ENCODE results near the gene LTBR. TPM values are rescaled to one million over a fixed set of nuclear protein-coding genes. Genes with fewer than 3 reads are reported as not detected.
"Not testable (repeated sequence)": the region's sequence is repeated elsewhere in the genome, so short reads cannot be mapped to it uniquely, and the experiment has no call there.

Gene LTBR
- polyA plus RNA-seq, 1 donor, result 37.2 TPM

- DNase-seq (ENCODE audit: low read depth), result no peak
Observed at GRCh38 chr12:6425590-6426531, 41.9 kb downstream of the LTBR start.

GRCh38 chr12:6426882-6427671 lies 43.1 kb downstream of the LTBR start:
- no peak for DNase-seq (ENCODE audit: low read depth)

- not testable (repeated sequence) for DNase-seq (ENCODE audit: low read depth)
Observed at GRCh38 chr12:6427796-6428195, 43.8 kb downstream of the LTBR start.

GRCh38 chr12:6428326-6428725 lies 44.4 kb downstream of the LTBR start:
- no peak for DNase-seq (ENCODE audit: low read depth)

- DNase-seq (ENCODE audit: low read depth), result no peak
Observed at GRCh38 chr12:6430124-6430989, 46.4 kb downstream of the LTBR start.

GRCh38 chr12:6432991-6433390 lies 49.0 kb downstream of the LTBR start:
- no peak for DNase-seq (ENCODE audit: low read depth)

- no peak for DNase-seq (ENCODE audit: low read depth)
Observed at GRCh38 chr12:6434205-6435140, 50.5 kb downstream of the LTBR start.

- no peak for DNase-seq (ENCODE audit: low read depth)
Observed at GRCh38 chr12:6435961-6436715, 52.2 kb downstream of the LTBR start.

GRCh38 chr12:6437586-6437985 lies 53.6 kb downstream of the LTBR start:
- no peak for DNase-seq (ENCODE audit: low read depth)

- DNase-seq (ENCODE audit: low read depth), result no peak
Observed at GRCh38 chr12:6438345-6438744, 54.4 kb downstream of the LTBR start.

- no peak for DNase-seq (ENCODE audit: low read depth)
Observed at GRCh38 chr12:6440391-6440790, 56.4 kb downstream of the LTBR start.

Other genes with a start within 250 kb of the LTBR start
- 52.2 TPM for gene CD9, start 183.8 kb upstream of the LTBR start, polyA plus RNA-seq (ENCODE audit: insufficient read length)
- gene PLEKHG6, start 73.5 kb upstream of the LTBR start, polyA plus RNA-seq (ENCODE audit: insufficient read length), result 0.80 TPM
- 50.8 TPM for gene TNFRSF1A, start 42.1 kb upstream of the LTBR start, polyA plus RNA-seq (ENCODE audit: insufficient read length)
- not detected for gene SCNN1A, start 8.6 kb upstream of the LTBR start, polyA plus RNA-seq (ENCODE audit: insufficient read length)
- gene CD27, start 60.8 kb downstream of the LTBR start, polyA plus RNA-seq (ENCODE audit: insufficient read length), result 1.5 TPM
- 8.0 TPM for gene TAPBPL, start 67.9 kb downstream of the LTBR start, polyA plus RNA-seq (ENCODE audit: insufficient read length)
- 9.7 TPM for gene VAMP1, start 86.5 kb downstream of the LTBR start, polyA plus RNA-seq (ENCODE audit: insufficient read length)
- 111 TPM for gene MRPL51, start 109.1 kb downstream of the LTBR start, polyA plus RNA-seq (ENCODE audit: insufficient read length)
- 32.0 TPM for gene NCAPD2, start 109.9 kb downstream of the LTBR start, polyA plus RNA-seq (ENCODE audit: insufficient read length)
- 5,430 TPM for gene GAPDH, start 150.4 kb downstream of the LTBR start, polyA plus RNA-seq (ENCODE audit: insufficient read length)
- gene IFFO1, start 171.9 kb downstream of the LTBR start, polyA plus RNA-seq (ENCODE audit: insufficient read length), result 34.7 TPM
- gene NOP2, start 184.1 kb downstream of the LTBR start, polyA plus RNA-seq (ENCODE audit: insufficient read length), result 26.0 TPM
- 158 TPM for gene CHD4, start 223.2 kb downstream of the LTBR start, polyA plus RNA-seq (ENCODE audit: insufficient read length)